Lower lobe of right lung (tissue), 2 donors: ENCODE measurements around the gene CEP170B. TPM values are rescaled to one million over a fixed set of nuclear protein-coding genes. Genes with fewer than 3 reads are reported as not detected.
"Not testable (repeated sequence)": the region's sequence is repeated elsewhere in the genome, so short reads cannot be mapped to it uniquely, and the experiment has no call there.

Experiments used
- ATAC-seq, 2 donors: fragments of 200-7000 bp; cut with Tn5 transposase; one replicate each; pipeline ENCODE4 v1.9.1; 2020 to 2022; ENCODE audit warnings: mild to moderate bottlenecking in 2 of 2, moderate library complexity in 2 of 2
- DNase-seq: peaks from one replicate; pipeline ENCODE4 v3.0.0-alpha.2; 2020
- H3K27ac ChIP-seq: fragments of 200-600 bp; one replicate; pipeline ENCODE4 v1.8.0; 2022
- H3K27me3 ChIP-seq: fragments of 200-600 bp; one replicate; pipeline ENCODE4 v1.8.0; 2022; ENCODE audit warnings: low read depth
- H3K36me3 ChIP-seq: fragments of 200-600 bp; one replicate; pipeline ENCODE4 v1.8.0; 2022; ENCODE audit warnings: mild to moderate bottlenecking
- H3K4me1 ChIP-seq: fragments of 200-600 bp; one replicate; pipeline ENCODE4 v1.8.0; 2022
- H3K4me3 ChIP-seq: fragments of 200-600 bp; one replicate; pipeline ENCODE4 v1.8.0; 2022; ENCODE audit warnings: mild to moderate bottlenecking
- H3K9me3 ChIP-seq: fragments of 200-600 bp; one replicate; pipeline ENCODE4 v1.8.0; 2022
- CTCF ChIP-seq: fragments of 200-600 bp; IDR thresholded peaks from one replicate; pipeline ENCODE4 v1.8.0; 2022; ENCODE audit warnings: antibody characterized with exemption, mild to moderate bottlenecking
- intact Hi-C: fragments of 100-400 bp; cut with DNase I; formaldehyde crosslinking; loops from one replicate; pipeline ENCODE4 v1.11.0; 2022
- total RNA-seq: library from RNA; stranded (reverse); fragmentation: NEBNext Ultra II Directional; extraction: Animal tissue kit (Norgen Biotek cat#: 25700); gene quantifications from one replicate; pipeline ENCODE4 v1.2.1, GENCODE V29; 2021
- donor health status: DM: no; HTN: yes; CAD: no; lungs with severe emphysema.

Gene CEP170B
- total RNA-seq, 1 donor from 2014 or later = 24.7 TPM

GRCh38 chr14:104845834-104846441, 19.1 kb upstream of the CEP170B start:
- H3K9me3 ChIP-seq = no peaks in the 10 kb centered on the region
- no peak for ATAC-seq
- H3K4me1 ChIP-seq = peaks cover 17% of the 10 kb centered on the region
- DNase-seq = no peak
- H3K27me3 ChIP-seq = peaks cover 49% of the 10 kb centered on the region
- intact Hi-C loops = no loop called here
- no peaks in the 10 kb centered on the region for H3K36me3 ChIP-seq
- H3K4me3 ChIP-seq = no peak overlapping the region
- no peak overlapping the region for H3K27ac ChIP-seq
- TF ChIP-seq CTCF = no peak

DNA sequence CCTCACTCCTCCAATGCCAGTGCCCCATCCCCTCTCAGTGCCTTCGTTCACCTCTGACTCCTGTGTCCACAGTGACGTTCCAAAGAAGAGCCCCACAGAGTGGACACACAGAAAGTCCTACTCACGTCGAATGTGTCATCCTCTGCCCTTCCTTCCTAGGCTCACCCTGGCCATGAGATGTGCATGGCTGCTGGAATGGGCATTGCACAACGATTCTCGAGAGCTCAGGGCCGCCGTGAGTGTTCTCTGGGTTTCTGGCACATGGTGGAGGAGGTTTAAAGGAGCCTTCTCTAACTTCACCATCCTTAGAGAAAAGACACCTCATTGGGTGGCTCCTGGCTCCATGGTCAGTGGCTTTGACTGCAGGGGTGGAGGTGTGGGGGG, 12.8 kb upstream of the CEP170B start:
- intact Hi-C loops = no loop called here
- no peaks in the 10 kb centered on the region for H3K9me3 ChIP-seq
- peaks cover 23% of the 10 kb centered on the region for H3K27me3 ChIP-seq
- no peaks in the 10 kb centered on the region for H3K4me1 ChIP-seq
- peak; percentile 12 to 36 for ATAC-seq
- no peak for TF ChIP-seq CTCF
- H3K4me3 ChIP-seq = no peak overlapping the region
- no peak for DNase-seq
- H3K36me3 ChIP-seq = no peaks in the 10 kb centered on the region
- H3K27ac ChIP-seq = no peak overlapping the region

DNA sequence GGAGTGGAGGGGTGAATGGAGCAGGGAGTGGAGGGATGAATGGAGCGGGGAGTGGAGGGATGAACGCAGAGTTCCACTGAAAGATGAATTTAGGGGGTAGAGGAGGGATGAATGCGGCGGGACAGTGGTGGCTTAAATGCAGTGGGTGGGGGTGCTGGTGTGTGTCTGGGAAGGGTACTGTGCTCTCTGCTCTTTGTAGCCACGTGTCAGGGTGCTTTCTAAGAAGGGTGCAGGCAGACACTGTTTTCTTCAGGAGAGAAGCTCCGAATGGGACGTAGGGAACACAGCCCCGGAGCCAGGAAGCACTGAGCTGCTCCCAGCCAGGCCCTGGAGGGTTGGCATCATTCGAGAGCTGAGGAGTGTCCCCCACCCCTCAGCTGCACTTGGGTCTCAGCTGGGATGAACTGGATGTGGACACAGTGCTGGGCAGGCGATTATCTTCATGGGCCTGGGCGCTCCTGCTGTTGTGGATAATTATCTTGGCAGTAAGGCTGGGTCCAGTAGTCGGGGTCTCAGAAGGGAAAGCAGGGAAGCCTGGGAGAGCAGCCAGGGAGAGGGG, 9.5 kb upstream of the CEP170B start:
- intact Hi-C loops = no loop called here
- no peak for ATAC-seq
- H3K36me3 ChIP-seq = no peaks in the 10 kb centered on the region
- peaks cover 16% of the 10 kb centered on the region for H3K27me3 ChIP-seq
- TF ChIP-seq CTCF = no peak
- no peak overlapping the region for H3K27ac ChIP-seq
- no peak overlapping the region for H3K4me3 ChIP-seq
- no peak for DNase-seq
- no peaks in the 10 kb centered on the region for H3K9me3 ChIP-seq
- no peaks in the 10 kb centered on the region for H3K4me1 ChIP-seq

DNA sequence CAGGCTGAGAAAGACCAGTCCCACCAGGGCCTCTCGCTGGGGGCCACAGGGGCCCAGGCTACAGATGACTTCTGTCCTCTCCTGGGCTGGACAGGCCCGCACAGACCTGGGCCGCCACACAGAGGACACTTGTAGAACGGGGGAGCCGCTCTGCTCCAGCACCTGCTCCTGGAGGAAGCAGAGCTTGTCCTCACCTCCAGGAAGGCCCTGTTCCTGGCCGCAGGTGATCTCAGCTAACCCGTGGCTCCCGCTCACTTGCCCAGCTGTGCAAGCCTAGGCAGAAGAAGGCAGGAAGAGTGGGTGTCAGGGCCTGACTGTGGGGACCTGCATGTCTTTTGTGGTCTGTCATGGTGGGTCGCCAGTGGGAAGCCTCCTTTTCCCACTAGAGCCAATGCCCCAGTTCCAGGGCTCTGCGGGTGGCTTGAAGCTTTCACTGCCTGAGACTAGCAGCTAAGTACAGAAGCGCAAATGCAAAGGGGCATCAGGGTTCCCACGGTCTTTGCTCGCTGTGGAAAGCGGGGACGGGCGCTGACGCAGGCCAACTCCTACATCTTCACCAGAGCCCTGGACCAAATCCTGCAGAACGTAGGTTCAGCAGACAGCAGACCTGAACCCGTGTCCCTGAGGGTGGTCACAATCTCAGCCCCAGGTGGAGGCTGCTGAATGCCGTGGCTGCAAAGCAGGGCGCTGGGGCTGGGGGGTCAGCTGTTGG, 8.8 kb upstream of the CEP170B start:
- Histone ChIP-seq H3K27me3 (peaks cover 14% of the 10 kb centered on the region), H3K4me1 (no peaks in the 10 kb centered on the region), H3K9me3 (no peaks in the 10 kb centered on the region), H3K36me3 (no peaks in the 10 kb centered on the region), H3K4me3 (no peak overlapping the region), H3K27ac (no peak overlapping the region)
- TF ChIP-seq CTCF = no peak
- DNase-seq (no peak), ATAC-seq (peak; percentile 39 to 49)
- intact Hi-C loops = no loop called here

GRCh38 chr14:104856869-104857860, 7.9 kb upstream of the CEP170B start:
- TF ChIP-seq CTCF = no peak
- ATAC-seq = peak in 1 of 2 donors; percentile 16
- H3K9me3 ChIP-seq = no peaks in the 10 kb centered on the region
- H3K36me3 ChIP-seq = no peaks in the 10 kb centered on the region
- intact Hi-C loops = no loop called here
- peaks cover 6% of the 10 kb centered on the region for H3K27me3 ChIP-seq
- H3K4me1 ChIP-seq = no peaks in the 10 kb centered on the region
- no peak overlapping the region for H3K4me3 ChIP-seq
- no peak for DNase-seq
- no peak overlapping the region for H3K27ac ChIP-seq

GRCh38 chr14:104857931-104858330, 7.1 kb upstream of the CEP170B start:
- H3K4me1 ChIP-seq, H3K4me3 ChIP-seq, H3K36me3 ChIP-seq, intact Hi-C loops, H3K27ac ChIP-seq, DNase-seq, H3K27me3 ChIP-seq, H3K9me3 ChIP-seq, ATAC-seq: not testable (repeated sequence)
